Cardiac fibroblast (primary cell): Measurements from ENCODE around the gene COL13A1.

ENCODE experiments used
- DNase-seq, 2 donors: peaks; one replicate each; pipeline versions ENCODE4 v3.0.0 to v3.0.0-alpha.2; 2010; ENCODE audit warnings: low read depth in 2 of 2
- H3K4me3 ChIP-seq, 2 donors: replicated peaks in 1 of 2; 1 replicate in 1 of 2; 2 replicates in 1 of 2; pipeline ENCODE4 v1.5.1; 2011; ENCODE audit warnings: low read depth in 2 of 2, low read length in 2 of 2, mild to moderate bottlenecking in 2 of 2, moderate library complexity in 1 of 2
- CTCF ChIP-seq: IDR thresholded peaks from one replicate; pipeline ENCODE4 v1.5.1; 2011; ENCODE audit warnings: low read depth, mild to moderate bottlenecking, low read length, inconsistent platforms

Gene COL13A1

DNA sequence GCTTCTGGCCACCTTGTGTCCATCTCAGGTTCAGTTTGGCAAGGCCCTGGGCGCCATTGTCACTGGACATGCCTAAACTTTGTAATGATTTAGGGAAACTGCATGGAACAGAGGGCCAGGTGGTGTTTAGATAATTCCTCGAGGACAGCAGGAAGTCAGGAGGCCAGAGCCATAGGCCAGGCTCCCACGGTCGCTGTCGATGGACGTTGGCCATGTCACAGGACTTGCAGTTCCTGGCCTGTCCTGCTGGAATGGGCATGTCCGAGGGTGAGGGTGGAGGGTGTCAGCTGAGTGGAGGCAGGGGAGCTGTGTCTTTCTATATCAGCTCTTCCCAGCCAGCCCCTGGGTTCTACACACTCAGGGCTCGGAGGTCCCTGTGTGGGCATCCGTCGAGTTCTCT, 143.1 kb downstream of the COL13A1 start:
- no peak for TF ChIP-seq CTCF
- no peak for DNase-seq
- no peak overlapping the region for H3K4me3 ChIP-seq

DNA sequence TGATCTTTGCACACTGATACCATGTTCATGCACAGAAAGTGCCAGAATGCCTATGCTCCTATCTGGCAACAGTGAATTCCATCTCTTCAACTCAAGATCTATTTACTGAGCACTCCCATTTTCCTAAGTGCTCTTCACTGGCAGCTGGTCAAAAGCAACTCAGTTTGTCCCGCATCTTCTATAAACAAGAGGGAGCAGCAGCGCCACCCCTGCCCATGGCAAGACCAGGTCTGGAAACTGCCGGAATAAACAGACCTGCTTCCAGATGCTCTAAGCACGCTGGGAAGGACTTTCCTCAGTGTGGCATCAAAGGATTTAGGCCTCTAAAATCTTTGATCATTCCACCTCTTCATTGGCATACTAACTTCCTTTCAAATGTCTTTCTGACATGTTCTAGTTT, 146.6 kb downstream of the COL13A1 start:
- DNase-seq = no peak
- H3K4me3 ChIP-seq = no peak overlapping the region
- TF ChIP-seq CTCF = no peak

- no peak for DNase-seq
- TF ChIP-seq CTCF = no peak
- no peak overlapping the region for H3K4me3 ChIP-seq
These were observed 148.1 kb downstream of the COL13A1 start for GRCh38 chr10:69949770-69950169.

DNA sequence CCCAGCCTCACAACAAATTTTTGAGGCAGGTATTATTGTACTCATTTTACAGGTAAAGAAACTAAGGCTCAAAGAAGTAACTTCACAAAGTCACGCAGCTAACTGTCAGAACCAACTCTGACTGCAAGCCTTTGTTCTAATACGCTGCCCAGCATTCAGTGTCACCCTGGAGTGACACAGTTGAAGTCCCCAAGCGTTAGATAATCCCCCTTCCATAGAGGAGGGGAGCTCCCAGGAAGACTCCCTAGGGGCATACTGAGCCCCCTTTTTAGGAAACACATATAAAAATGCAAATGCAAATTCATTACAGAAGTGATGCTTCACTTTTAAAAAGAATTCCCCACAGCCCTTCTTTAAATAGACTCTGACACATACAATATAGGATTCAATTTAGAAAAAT, 150.0 kb downstream of the COL13A1 start:
- no peak for DNase-seq
- no peak for TF ChIP-seq CTCF

GRCh38 chr10:69952069-69952800, 150.5 kb downstream of the COL13A1 start:
- TF ChIP-seq CTCF = no peak
- no peak overlapping the region for H3K4me3 ChIP-seq

More for the DNA sequence above, 150.0 kb downstream of the COL13A1 start:
- H3K4me3 ChIP-seq = no peak overlapping the region

DNA sequence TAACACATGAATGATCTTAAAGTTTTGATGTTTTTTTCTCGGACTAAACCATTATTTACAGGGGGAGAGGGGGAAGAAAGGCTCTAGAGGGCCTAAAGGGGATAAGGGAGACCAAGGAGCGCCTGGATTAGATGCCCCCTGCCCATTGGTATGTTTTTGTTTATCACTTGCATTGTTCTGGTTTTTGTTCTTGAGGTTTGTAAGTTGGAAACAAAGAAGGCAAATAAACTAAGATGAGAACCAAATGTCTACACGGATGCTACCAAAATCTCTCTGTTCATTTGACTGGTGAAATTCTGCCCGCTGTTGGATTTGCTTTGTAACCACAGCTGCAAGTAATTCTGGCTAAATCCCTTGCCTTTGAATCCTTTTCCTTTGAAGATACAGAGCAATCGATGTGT, 151.1 kb downstream of the COL13A1 start:
- no peak for DNase-seq
- no peak for TF ChIP-seq CTCF
- H3K4me3 ChIP-seq = no peak overlapping the region

More at GRCh38 chr10:69952069-69952800, 150.5 kb downstream of the COL13A1 start:
- DNase-seq = no peak

DNA sequence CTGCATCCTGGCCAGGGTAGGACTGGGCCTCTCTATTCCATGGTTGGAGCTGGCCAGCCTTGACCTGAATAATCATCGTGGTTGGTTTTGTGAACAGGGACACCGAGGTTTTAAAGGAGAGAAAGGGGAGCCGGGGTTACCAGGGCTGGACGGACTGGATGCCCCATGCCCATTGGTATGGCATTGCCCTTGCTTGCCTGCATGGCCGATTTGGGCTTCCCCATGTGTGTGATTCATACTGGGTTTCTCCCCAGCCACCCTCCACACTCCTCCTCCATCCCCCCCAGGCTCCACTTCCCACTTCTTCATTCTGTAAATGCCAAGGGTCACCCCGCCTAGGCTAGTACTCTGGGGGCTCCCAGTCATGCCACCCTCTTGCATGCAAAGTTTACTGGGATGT, 152.1 kb downstream of the COL13A1 start:
- no peak overlapping the region for H3K4me3 ChIP-seq
- no peak for DNase-seq
- no peak for TF ChIP-seq CTCF
